Measurements from ENCODE around the gene AFMID. TPM values are rescaled to one million over a fixed set of nuclear protein-coding genes. Genes with fewer than 3 reads are reported as not detected.
A peak's percentile ranks its signal among the peaks of the same experiment; 100 is the strongest.

The AFMID gene
- total RNA-seq, 1 donor from 2014 or later = 32.3 TPM

GRCh38 chr17:78249074-78249817 lies 62.1 kb downstream of the AFMID start:
- Mint-ChIP-seq H3K9me3 (peaks cover 4% of the 10 kb centered on the region), H3K27me3 (ENCODE audit: low read depth) (no peaks in the 10 kb centered on the region), H3K4me3 (peak overlapping the region; percentile 13), H3K36me3 (no peaks in the 10 kb centered on the region), H3K4me1 (peaks cover 30% of the 10 kb centered on the region), H3K27ac (no peak overlapping the region)
- peak in 1 of 2 experiments; percentile 19 for DNase-seq (ENCODE audit: low spot score in 2 of 2, unreplicated experiment in 2 of 2)
- no peak for TF ChIP-seq CTCF (IDR thresholded peaks at IDR 0.05; ENCODE audit: unreplicated experiment)

GRCh38 chr17:78249818-78250806 lies 63.0 kb downstream of the AFMID start:
- Mint-ChIP-seq H3K4me1 (peaks cover 32% of the 10 kb centered on the region), H3K27ac (no peak overlapping the region), H3K4me3 (peak overlapping the region; percentile 46), H3K27me3 (ENCODE audit: low read depth) (no peaks in the 10 kb centered on the region), H3K9me3 (peaks cover 4% of the 10 kb centered on the region), H3K36me3 (no peaks in the 10 kb centered on the region)
- TF ChIP-seq CTCF (IDR thresholded peaks at IDR 0.05; ENCODE audit: unreplicated experiment) = no peak
- peak in 1 of 2 experiments; percentile 6 for DNase-seq (ENCODE audit: low spot score in 2 of 2, unreplicated experiment in 2 of 2)

GRCh38 chr17:78250891-78251772 lies 64.0 kb downstream of the AFMID start:
- H3K9me3 Mint-ChIP-seq = no peaks in the 10 kb centered on the region
- peaks cover 38% of the 10 kb centered on the region for H3K4me1 Mint-ChIP-seq
- DNase-seq (ENCODE audit: low spot score in 2 of 2, unreplicated experiment in 2 of 2) = peak; percentile 80 to 93
- no peaks in the 10 kb centered on the region for H3K36me3 Mint-ChIP-seq
- H3K27me3 Mint-ChIP-seq (ENCODE audit: low read depth) = no peaks in the 10 kb centered on the region
- peak overlapping the region; percentile 51 for H3K27ac Mint-ChIP-seq
- TF ChIP-seq CTCF (IDR thresholded peaks at IDR 0.05; ENCODE audit: unreplicated experiment) = peak; percentile 96
- peak overlapping the region; percentile 46 for H3K4me3 Mint-ChIP-seq

GRCh38 chr17:78251773-78252103 lies 64.6 kb downstream of the AFMID start:
- Mint-ChIP-seq H3K27me3 (ENCODE audit: low read depth) (no peaks in the 10 kb centered on the region), H3K4me1 (peaks cover 44% of the 10 kb centered on the region), H3K36me3 (no peaks in the 10 kb centered on the region), H3K27ac (peak overlapping the region; percentile 47), H3K4me3 (peak overlapping the region; percentile 28), H3K9me3 (no peaks in the 10 kb centered on the region)
- no peak for DNase-seq (ENCODE audit: low spot score in 2 of 2, unreplicated experiment in 2 of 2)
- no peak for TF ChIP-seq CTCF (IDR thresholded peaks at IDR 0.05; ENCODE audit: unreplicated experiment)

- peaks cover 47% of the 10 kb centered on the region for H3K4me1 Mint-ChIP-seq
- H3K27me3 Mint-ChIP-seq (ENCODE audit: low read depth) = no peaks in the 10 kb centered on the region
- H3K4me3 Mint-ChIP-seq = no peak overlapping the region
Measured at GRCh38 chr17:78252111-78252634, 65.0 kb downstream of the AFMID start.

More at GRCh38 chr17:78252111-78252634, 65.0 kb downstream of the AFMID start:
- no peak overlapping the region for H3K27ac Mint-ChIP-seq
- DNase-seq (ENCODE audit: low spot score in 2 of 2, unreplicated experiment in 2 of 2) = no peak
- TF ChIP-seq CTCF (IDR thresholded peaks at IDR 0.05; ENCODE audit: unreplicated experiment) = no peak
- no peaks in the 10 kb centered on the region for H3K9me3 Mint-ChIP-seq
- H3K36me3 Mint-ChIP-seq = no peaks in the 10 kb centered on the region
